CD14-positive monocyte (primary cell): Measurements from ENCODE around the gene SUSD2. TPM values are rescaled to one million over a fixed set of nuclear protein-coding genes. Genes with fewer than 3 reads are reported as not detected.

Experiments used
- DNase-seq, 3 donors: peaks; one replicate each; pipeline ENCODE4 v3.0.0-alpha.2; 2011 to 2022
- H2AFZ ChIP-seq: 2 replicates; pipeline ENCODE4 v1.6.0; 2012; ENCODE audit warnings: mild to moderate bottlenecking, low read depth, low read length, inconsistent platforms; ENCODE audit not compliant: insufficient read depth, poor library complexity, severe bottlenecking
- H3K27ac ChIP-seq, 2 donors: 1 replicate in 1 of 2; 2 replicates in 1 of 2; pipeline ENCODE4 v1.5.1; 2012 to 2013; ENCODE audit warnings: low read length in 2 of 2, control low read depth in 1 of 2, inconsistent platforms in 1 of 2, low read depth in 1 of 2, mild to moderate bottlenecking in 1 of 2
- H3K27me3 ChIP-seq, 2 donors: one replicate each; pipeline versions ENCODE4 v1.6.0 to v1.6.1; 2011 to 2013; ENCODE audit warnings: low read length in 2 of 2; ENCODE audit not compliant: control insufficient read depth in 2 of 2, insufficient read depth in 2 of 2
- H3K36me3 ChIP-seq, 2 donors: replicated peaks in 1 of 2; 1 replicate in 1 of 2; 2 replicates in 1 of 2; pipeline versions ENCODE4 v1.5.1 to v1.6.1; 2012 to 2013; ENCODE audit warnings: low read length in 2 of 2, control low read depth in 1 of 2, inconsistent platforms in 1 of 2, mild to moderate bottlenecking in 1 of 2; ENCODE audit not compliant: insufficient read depth in 2 of 2, control insufficient read depth in 1 of 2
- H3K4me1 ChIP-seq, 2 donors: 1 replicate in 1 of 2; 2 replicates in 1 of 2; pipeline versions ENCODE4 v1.5.1 to v1.6.1; 2012 to 2013; ENCODE audit warnings: low read length in 2 of 2, control low read depth in 1 of 2, inconsistent platforms in 1 of 2, mild to moderate bottlenecking in 1 of 2, moderate library complexity in 1 of 2; ENCODE audit not compliant: insufficient read depth in 2 of 2, control insufficient read depth in 1 of 2
- H3K4me2 ChIP-seq: replicated peaks from 2 replicates; pipeline ENCODE3; 2012; ENCODE audit warnings: low read length, moderate library complexity, mild to moderate bottlenecking; ENCODE audit not compliant: poor library complexity, severe bottlenecking; ENCODE audit errors: extremely low read depth
- H3K4me3 ChIP-seq, 3 experiments: fragments of 200-600 bp in 1 of 3; sonication (generic) in 1 of 3; replicated peaks in 1 of 3; 1 replicate in 2 of 3; 2 replicates in 1 of 3; pipeline ENCODE4 v1.5.1; 2011 to 2013; ENCODE audit warnings: low read length in 3 of 3, mild to moderate bottlenecking in 3 of 3, control low read depth in 2 of 3, low read depth in 2 of 3, inconsistent platforms in 1 of 3, moderate library complexity in 1 of 3
- H3K79me2 ChIP-seq: 2 replicates; pipeline ENCODE4 v1.6.0; 2012; ENCODE audit warnings: mild to moderate bottlenecking, control low read depth, inconsistent platforms, low read length, moderate library complexity; ENCODE audit not compliant: insufficient read depth
- H3K9ac ChIP-seq: 2 replicates; pipeline ENCODE4 v1.6.0; 2017; ENCODE audit warnings: low read length, mild to moderate bottlenecking; ENCODE audit not compliant: insufficient read depth, poor library complexity, severe bottlenecking
- H3K9me3 ChIP-seq, 2 donors: replicated peaks in 1 of 2; 1 replicate in 1 of 2; 2 replicates in 1 of 2; pipeline versions ENCODE4 v1.5.1 to v1.6.1; 2012 to 2013; ENCODE audit warnings: low read length in 2 of 2, control low read depth in 1 of 2; ENCODE audit not compliant: control insufficient read depth in 1 of 2, insufficient read depth in 1 of 2
- H4K20me1 ChIP-seq: 2 replicates; pipeline ENCODE4 v1.6.0; 2012; ENCODE audit warnings: mild to moderate bottlenecking, low read length, control low read depth, moderate library complexity; ENCODE audit not compliant: insufficient read depth
- H3K27ac Mint-ChIP-seq, 7 donors: one replicate each; pipeline ENCODE4 v1.8.0; 2020; ENCODE audit warnings: mild to moderate bottlenecking in 7 of 7, mixed read lengths in 7 of 7, moderate library complexity in 6 of 7, inconsistent platforms in 2 of 7
- H3K27me3 Mint-ChIP-seq, 3 donors: one replicate each; pipeline ENCODE4 v1.8.0; 2021 to 2022; ENCODE audit warnings: low read depth in 3 of 3, mild to moderate bottlenecking in 3 of 3, mixed read lengths in 3 of 3, moderate library complexity in 3 of 3, inconsistent platforms in 1 of 3
- H3K36me3 Mint-ChIP-seq, 2 donors: one replicate each; pipeline ENCODE4 v1.8.0; 2020; ENCODE audit warnings: mixed read lengths in 2 of 2, inconsistent platforms in 1 of 2, mild to moderate bottlenecking in 1 of 2
- H3K4me1 Mint-ChIP-seq: one replicate; pipeline ENCODE4 v1.8.0; 2020; ENCODE audit warnings: mild to moderate bottlenecking, mixed read lengths
- H3K4me3 Mint-ChIP-seq, 2 donors: one replicate each; pipeline ENCODE4 v1.8.0; 2020; ENCODE audit warnings: mild to moderate bottlenecking in 2 of 2, mixed read lengths in 2 of 2, moderate library complexity in 1 of 2
- H3K9me3 Mint-ChIP-seq, 7 donors: one replicate each; pipeline ENCODE4 v1.8.0; 2020 to 2022; ENCODE audit warnings: mixed read lengths in 7 of 7, mild to moderate bottlenecking in 6 of 7, moderate library complexity in 6 of 7, inconsistent platforms in 2 of 7
- CTCF ChIP-seq: fragments of 200-600 bp; IDR thresholded peaks from one replicate; pipeline ENCODE4 v1.8.0; 2022; ENCODE audit warnings: antibody characterized with exemption, mild to moderate bottlenecking
- WGBS: methylation state at CpG from one replicate; pipeline ENCODE4 v1.1.5; 2013; ENCODE audit warnings: missing lambda C conversion rate; ENCODE audit not compliant: insufficient coverage; 5-methylcytosine and 5-hydroxymethylcytosine counted together
- intact Hi-C, 2 donors: fragments of 100-400 bp; cut with micrococcal nuclease; formaldehyde crosslinking; loops; one replicate each; pipeline versions ENCODE4 v1.15.0 to v1.15.1; 2023
- polyA plus RNA-seq, 3 donors: library from polyadenylated mRNA; depleted of rRNA in 1 of 3; unstranded in 2 of 3; stranded (reverse) in 1 of 3; fragments of 300-500 nt in 2 of 3; fragments of >200 nt in 1 of 3; fragmentation: Illumina TruSeq in 2 of 3; gene quantifications; 1 replicate in 2 of 3; 2 replicates in 1 of 3; pipeline ENCODE4 v1.2.3, GENCODE V29; 2012 to 2021

SUSD2 gene
- polyA plus RNA-seq, 3 donors = 0.56 TPM; not detected in 2

GRCh38 chr22:24171822-24172221 lies 9.5 kb upstream of the SUSD2 start:
- Mint-ChIP-seq H3K4me3 (no peak overlapping the region), H3K27ac (peak overlapping the region in 2 of 7 donors; percentile 10 to 52)
- no peak overlapping the region for H3K9ac ChIP-seq

GRCh38 chr22:24175160-24175808 lies 6.0 kb upstream of the SUSD2 start:
- Histone ChIP-seq H3K4me2 (no peak overlapping the region), H4K20me1 (peaks cover 18% of the 10 kb centered on the region), H3K36me3 (peaks cover 72 to 75% of the 10 kb centered on the region in 2 donors), H3K4me3 (no peak overlapping the region), H3K27me3 (no peaks in the 10 kb centered on the region), H3K4me1 (no peaks in the 10 kb centered on the region), H3K9ac (no peak overlapping the region), H3K27ac (peak overlapping the region in 1 of 2 donors; percentile 26), H3K79me2 (no peaks in the 10 kb centered on the region), H2AFZ (no peak overlapping the region), H3K9me3 (no peaks in the 10 kb centered on the region)
- Mint-ChIP-seq H3K9me3 (no peaks in the 10 kb centered on the region), H3K27ac (peak overlapping the region in 3 of 7 donors; percentile 0 to 76 (median 32)), H3K27me3 (no peaks in the 10 kb centered on the region), H3K4me3 (no peak overlapping the region), H3K36me3 (peaks cover 35 to 68% of the 10 kb centered on the region in 2 donors), H3K4me1 (no peaks in the 10 kb centered on the region)
- DNase-seq = peak; percentile 60 to 67 (median 63)
- WGBS = 69% methylated on average over 9 of the region's 11 CpGs
- peak; percentile 81 for TF ChIP-seq CTCF
- intact Hi-C loops = loop anchor here (5.0 to 10.0 kb wide), 3 partner anchors 48 to 218 kb away; partner anchors contain the start of gene GSTT2 (in 1 of the 2)

More at GRCh38 chr22:24171822-24172221, 9.5 kb upstream of the SUSD2 start:
- Histone ChIP-seq H4K20me1 (peaks cover 18% of the 10 kb centered on the region), H3K4me3 (no peak overlapping the region), H3K4me1 (no peaks in the 10 kb centered on the region), H3K27ac (no peak overlapping the region), H3K36me3 (peaks cover 86 to 92% of the 10 kb centered on the region in 2 donors), H3K4me2 (no peak overlapping the region), H3K9me3 (no peaks in the 10 kb centered on the region), H3K79me2 (no peaks in the 10 kb centered on the region), H3K27me3 (no peaks in the 10 kb centered on the region), H2AFZ (no peak overlapping the region)
- Mint-ChIP-seq H3K36me3 (peaks cover 40 to 70% of the 10 kb centered on the region in 2 donors), H3K27me3 (no peaks in the 10 kb centered on the region), H3K9me3 (no peaks in the 10 kb centered on the region), H3K4me1 (no peaks in the 10 kb centered on the region)
- DNase-seq = no peak
- WGBS = 100% methylated on average over 2 of the region's 12 CpGs
- intact Hi-C loops = loop anchor here in 1 of 2 donors (10.0 kb wide), 1 partner anchor 187 kb away; the partner anchor contains the start of gene GSTT2
- TF ChIP-seq CTCF = no peak
